Measurements from ENCODE around the gene PRLH. TPM values are rescaled to one million over a fixed set of nuclear protein-coding genes. Genes with fewer than 3 reads are reported as not detected.

Gene PRLH
- total and polyA plus RNA-seq, 2 of the 13 experiments (the other 11 are each of a cell fraction or from before 2014, with no cell fraction given) = not detected

DNA sequence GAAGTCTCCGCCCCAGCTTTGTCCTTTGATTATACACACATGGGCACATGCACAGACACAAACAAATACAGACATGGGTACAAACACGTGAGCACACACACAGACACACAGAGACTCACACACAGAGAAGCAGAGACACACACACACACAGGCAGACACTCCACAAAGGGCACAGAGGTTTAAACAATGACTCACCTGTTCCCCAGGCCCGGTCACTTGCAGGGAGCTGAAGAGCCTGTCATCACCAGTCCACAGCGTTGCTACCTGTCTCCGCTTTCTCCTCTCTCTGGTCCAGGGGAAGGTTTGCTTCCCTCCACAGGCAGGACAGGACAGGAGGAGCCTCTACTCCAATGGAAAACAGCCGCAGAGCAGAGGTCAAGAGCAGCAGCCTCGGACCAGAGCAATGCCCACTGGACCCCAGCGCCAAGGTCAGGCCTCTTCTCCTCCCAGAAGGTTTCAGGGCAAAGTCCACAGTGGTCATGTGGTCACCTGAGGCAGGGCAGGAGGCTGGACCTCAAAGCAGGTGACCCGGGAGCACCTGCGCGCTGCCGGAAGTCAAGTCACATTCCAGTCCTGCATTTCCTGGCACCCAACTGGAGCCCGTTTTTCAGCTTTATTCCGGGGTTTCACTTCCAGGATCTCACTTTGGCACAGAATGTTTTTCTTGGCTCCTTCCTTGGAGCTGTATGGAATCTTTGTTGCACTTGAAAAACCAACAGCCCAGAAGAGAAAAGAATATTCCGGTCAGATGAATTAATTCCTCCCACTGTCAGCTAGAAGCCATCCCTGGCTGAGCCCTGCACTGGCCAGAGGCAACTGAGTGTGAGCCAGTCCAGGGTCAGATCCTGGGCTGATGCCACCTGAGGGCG lies 24.1 kb downstream of the PRLH start, which contains the start of gene RAB17 (continued):
- TF ChIP-seq, protein P1, sequence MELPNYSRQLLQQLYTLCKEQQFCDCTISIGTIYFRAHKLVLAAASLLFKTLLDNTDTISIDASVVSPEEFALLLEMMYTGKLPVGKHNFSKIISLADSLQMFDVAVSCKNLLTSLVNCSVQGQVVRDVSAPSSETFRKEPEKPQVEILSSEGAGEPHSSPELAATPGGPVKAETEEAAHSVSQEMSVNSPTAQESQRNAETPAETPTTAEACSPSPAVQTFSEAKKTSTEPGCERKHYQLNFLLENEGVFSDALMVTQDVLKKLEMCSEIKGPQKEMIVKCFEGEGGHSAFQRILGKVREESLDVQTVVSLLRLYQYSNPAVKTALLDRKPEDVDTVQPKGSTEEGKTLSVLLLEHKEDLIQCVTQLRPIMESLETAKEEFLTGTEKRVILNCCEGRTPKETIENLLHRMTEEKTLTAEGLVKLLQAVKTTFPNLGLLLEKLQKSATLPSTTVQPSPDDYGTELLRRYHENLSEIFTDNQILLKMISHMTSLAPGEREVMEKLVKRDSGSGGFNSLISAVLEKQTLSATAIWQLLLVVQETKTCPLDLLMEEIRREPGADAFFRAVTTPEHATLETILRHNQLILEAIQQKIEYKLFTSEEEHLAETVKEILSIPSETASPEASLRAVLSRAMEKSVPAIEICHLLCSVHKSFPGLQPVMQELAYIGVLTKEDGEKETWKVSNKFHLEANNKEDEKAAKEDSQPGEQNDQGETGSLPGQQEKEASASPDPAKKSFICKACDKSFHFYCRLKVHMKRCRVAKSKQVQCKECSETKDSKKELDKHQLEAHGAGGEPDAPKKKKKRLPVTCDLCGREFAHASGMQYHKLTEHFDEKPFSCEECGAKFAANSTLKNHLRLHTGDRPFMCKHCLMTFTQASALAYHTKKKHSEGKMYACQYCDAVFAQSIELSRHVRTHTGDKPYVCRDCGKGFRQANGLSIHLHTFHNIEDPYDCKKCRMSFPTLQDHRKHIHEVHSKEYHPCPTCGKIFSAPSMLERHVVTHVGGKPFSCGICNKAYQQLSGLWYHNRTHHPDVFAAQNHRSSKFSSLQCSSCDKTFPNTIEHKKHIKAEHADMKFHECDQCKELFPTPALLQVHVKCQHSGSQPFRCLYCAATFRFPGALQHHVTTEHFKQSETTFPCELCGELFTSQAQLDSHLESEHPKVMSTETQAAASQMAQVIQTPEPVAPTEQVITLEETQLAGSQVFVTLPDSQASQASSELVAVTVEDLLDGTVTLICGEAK (IDR thresholded peaks at IDR 0.05) = no peak
- TF ChIP-seq, protein P1 (CRISPR knock-in tag; IDR thresholded peaks at IDR 0.05) = peak; percentile 85
- TF ChIP-seq, protein P2, sequence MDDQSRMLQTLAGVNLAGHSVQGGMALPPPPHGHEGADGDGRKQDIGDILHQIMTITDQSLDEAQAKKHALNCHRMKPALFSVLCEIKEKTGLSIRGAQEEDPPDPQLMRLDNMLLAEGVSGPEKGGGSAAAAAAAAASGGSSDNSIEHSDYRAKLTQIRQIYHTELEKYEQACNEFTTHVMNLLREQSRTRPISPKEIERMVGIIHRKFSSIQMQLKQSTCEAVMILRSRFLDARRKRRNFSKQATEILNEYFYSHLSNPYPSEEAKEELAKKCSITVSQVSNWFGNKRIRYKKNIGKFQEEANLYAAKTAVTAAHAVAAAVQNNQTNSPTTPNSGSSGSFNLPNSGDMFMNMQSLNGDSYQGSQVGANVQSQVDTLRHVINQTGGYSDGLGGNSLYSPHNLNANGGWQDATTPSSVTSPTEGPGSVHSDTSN (CRISPR knock-in tag; IDR thresholded peaks at IDR 0.05; ENCODE audit: borderline replicate concordance) = no peak
- TF ChIP-seq ZNF761 (CRISPR knock-in tag; conservative IDR thresholded peaks at IDR 0.05) (no peak; the same call in 1 of the 2 replicates), TEAD2 (CRISPR knock-in tag; IDR thresholded peaks at IDR 0.05) (no peak), GTF2F1 (IDR thresholded peaks at IDR 0.05; ENCODE audit: low read length) (no peak), ZNF20 (CRISPR knock-in tag; IDR thresholded peaks at IDR 0.05) (no peak), BRD4 (CRISPR knock-in tag; IDR thresholded peaks at IDR 0.05) (no peak; the same call in 1 of the 2 replicates), ZNF788 (CRISPR knock-in tag; IDR thresholded peaks at IDR 0.05; ENCODE audit: borderline replicate concordance) (peak; percentile 99; the same call in 1 of the 2 replicates)
- TF ChIP-seq, protein P3, sequence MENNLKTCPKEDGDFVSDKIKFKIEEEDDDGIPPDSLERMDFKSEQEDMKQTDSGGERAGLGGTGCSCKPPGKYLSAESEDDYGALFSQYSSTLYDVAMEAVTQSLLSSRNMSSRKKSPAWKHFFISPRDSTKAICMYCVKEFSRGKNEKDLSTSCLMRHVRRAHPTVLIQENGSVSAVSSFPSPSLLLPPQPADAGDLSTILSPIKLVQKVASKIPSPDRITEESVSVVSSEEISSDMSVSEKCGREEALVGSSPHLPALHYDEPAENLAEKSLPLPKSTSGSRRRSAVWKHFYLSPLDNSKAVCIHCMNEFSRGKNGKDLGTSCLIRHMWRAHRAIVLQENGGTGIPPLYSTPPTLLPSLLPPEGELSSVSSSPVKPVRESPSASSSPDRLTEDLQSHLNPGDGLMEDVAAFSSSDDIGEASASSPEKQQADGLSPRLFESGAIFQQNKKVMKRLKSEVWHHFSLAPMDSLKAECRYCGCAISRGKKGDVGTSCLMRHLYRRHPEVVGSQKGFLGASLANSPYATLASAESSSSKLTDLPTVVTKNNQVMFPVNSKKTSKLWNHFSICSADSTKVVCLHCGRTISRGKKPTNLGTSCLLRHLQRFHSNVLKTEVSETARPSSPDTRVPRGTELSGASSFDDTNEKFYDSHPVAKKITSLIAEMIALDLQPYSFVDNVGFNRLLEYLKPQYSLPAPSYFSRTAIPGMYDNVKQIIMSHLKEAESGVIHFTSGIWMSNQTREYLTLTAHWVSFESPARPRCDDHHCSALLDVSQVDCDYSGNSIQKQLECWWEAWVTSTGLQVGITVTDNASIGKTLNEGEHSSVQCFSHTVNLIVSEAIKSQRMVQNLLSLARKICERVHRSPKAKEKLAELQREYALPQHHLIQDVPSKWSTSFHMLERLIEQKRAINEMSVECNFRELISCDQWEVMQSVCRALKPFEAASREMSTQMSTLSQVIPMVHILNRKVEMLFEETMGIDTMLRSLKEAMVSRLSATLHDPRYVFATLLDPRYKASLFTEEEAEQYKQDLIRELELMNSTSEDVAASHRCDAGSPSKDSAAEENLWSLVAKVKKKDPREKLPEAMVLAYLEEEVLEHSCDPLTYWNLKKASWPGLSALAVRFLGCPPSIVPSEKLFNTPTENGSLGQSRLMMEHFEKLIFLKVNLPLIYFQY (CRISPR knock-in tag; IDR thresholded peaks at IDR 0.05; ENCODE audit: borderline replicate concordance) = no peak
